Smooth muscle cell of trachea (primary cell): ENCODE results near the gene PLLP. TPM values are rescaled to one million over a fixed set of nuclear protein-coding genes. Genes with fewer than 3 reads are reported as not detected.

Source experiments
- total RNA-seq: library from RNA; depleted of rRNA; stranded (reverse); fragments of >200 nt; gene quantifications from 2 replicates; pipeline ENCODE4 v1.2.1, GENCODE V29; 2014

PLLP gene
- total RNA-seq, result not detected in 2 replicates

GRCh38 chr16:57284209-57284951 is at the start of gene PLLP:
TSS of gene PLLP (minus strand) at chr16:57284672. CDS start at chr16:57284540, 132 bp downstream.

GRCh38 chr16:57244767-57245471 is 39.6 kb downstream of the PLLP start, which contains the start of gene ARL2BP:
TSS of gene ARL2BP (plus strand) at chr16:57245259. CDS start at chr16:57245368, 109 bp downstream.

Other genes starting within 250 kb of the PLLP start
- gene CPNE2, start 192.1 kb downstream of the PLLP start, total RNA-seq, result 18.2 and 22.0 TPM in 2 replicates
- 41.4 and 89.7 TPM in 2 replicates for gene PSME3IP1, start 98.6 kb downstream of the PLLP start, total RNA-seq
- gene RSPRY1, start 98.3 kb downstream of the PLLP start, total RNA-seq, result 36.9 and 51.3 TPM in 2 replicates
- 70.1 and 76.9 TPM in 2 replicates for gene ARL2BP, start 39.4 kb downstream of the PLLP start, total RNA-seq
- gene CCL22, start 74.1 kb upstream of the PLLP start, total RNA-seq, result not detected in 2 replicates
- 0.33 and 0.58 TPM in 2 replicates for gene CX3CL1, start 87.8 kb upstream of the PLLP start, total RNA-seq
- gene CCL17, start 120.1 kb upstream of the PLLP start, total RNA-seq, result not detected in 2 replicates
- 40.1 and 41.5 TPM in 2 replicates for gene CIAPIN1, start 162.7 kb upstream of the PLLP start, total RNA-seq
- 43.5 and 48.9 TPM in 2 replicates for gene COQ9, start 162.8 kb upstream of the PLLP start, total RNA-seq
- gene POLR2C, start 178.0 kb upstream of the PLLP start, total RNA-seq, result 126 and 146 TPM in 2 replicates
- 22.3 and 35.9 TPM in 2 replicates for gene DOK4, start 201.8 kb upstream of the PLLP start, total RNA-seq